Putamen (tissue), 1 donor: ENCODE data around the gene MCF2L.

ENCODE experiments used
- DNase-seq: peaks from one replicate; pipeline ENCODE4 v3.0.0-alpha.2; 2016; ENCODE audit warnings: low spot score

Gene MCF2L

GRCh38 chr13:112997188-112998130 lies 28.4 kb downstream of the MCF2L start:
- DNase-seq, result no peak

GRCh38 chr13:112998521-112999280 lies 29.7 kb downstream of the MCF2L start:
- no peak for DNase-seq

GRCh38 chr13:112999414-113000177 lies 30.6 kb downstream of the MCF2L start:
- no peak for DNase-seq

GRCh38 chr13:113000575-113000974 lies 31.6 kb downstream of the MCF2L start:
- no peak for DNase-seq

- DNase-seq, result no peak
Observed at GRCh38 chr13:113001241-113002140, 32.5 kb downstream of the MCF2L start.

GRCh38 chr13:113002206-113002912 lies 33.3 kb downstream of the MCF2L start:
- DNase-seq, result no peak

GRCh38 chr13:113002913-113003290 lies 33.9 kb downstream of the MCF2L start:
- no peak for DNase-seq

GRCh38 chr13:113004126-113004525 lies 35.1 kb downstream of the MCF2L start:
- no peak for DNase-seq

- DNase-seq, result no peak
Observed at GRCh38 chr13:113005076-113005865, 36.3 kb downstream of the MCF2L start.

- no peak for DNase-seq
Observed at GRCh38 chr13:113005997-113006396, 37.0 kb downstream of the MCF2L start.

- no peak for DNase-seq
Observed at GRCh38 chr13:113006660-113007059, 37.6 kb downstream of the MCF2L start.

GRCh38 chr13:113008851-113009250 lies 39.8 kb downstream of the MCF2L start:
- DNase-seq, result no peak

- no peak for DNase-seq
Observed at GRCh38 chr13:113009743-113010509, 40.9 kb downstream of the MCF2L start.

- DNase-seq, result no peak
Observed at GRCh38 chr13:113010510-113010865, 41.5 kb downstream of the MCF2L start.

- no peak for DNase-seq
Observed at GRCh38 chr13:113013303-113013702, 44.3 kb downstream of the MCF2L start.

- peak; percentile 78 for DNase-seq
Observed at GRCh38 chr13:113013878-113014751, 45.1 kb downstream of the MCF2L start.

GRCh38 chr13:113014752-113015745 lies 46.0 kb downstream of the MCF2L start:
- no peak for DNase-seq
